NCI-H774 (cell line): ENCODE results near the gene KCNJ15.
"Not testable (repeated sequence)": the region's sequence is repeated elsewhere in the genome, so short reads cannot be mapped to it uniquely, and the experiment has no call there.

ENCODE experiments used
- DNase-seq: peaks from one replicate; lab custom pipeline; 2025; lab: John Stamatoyannopoulos, UW

The KCNJ15 gene

DNA sequence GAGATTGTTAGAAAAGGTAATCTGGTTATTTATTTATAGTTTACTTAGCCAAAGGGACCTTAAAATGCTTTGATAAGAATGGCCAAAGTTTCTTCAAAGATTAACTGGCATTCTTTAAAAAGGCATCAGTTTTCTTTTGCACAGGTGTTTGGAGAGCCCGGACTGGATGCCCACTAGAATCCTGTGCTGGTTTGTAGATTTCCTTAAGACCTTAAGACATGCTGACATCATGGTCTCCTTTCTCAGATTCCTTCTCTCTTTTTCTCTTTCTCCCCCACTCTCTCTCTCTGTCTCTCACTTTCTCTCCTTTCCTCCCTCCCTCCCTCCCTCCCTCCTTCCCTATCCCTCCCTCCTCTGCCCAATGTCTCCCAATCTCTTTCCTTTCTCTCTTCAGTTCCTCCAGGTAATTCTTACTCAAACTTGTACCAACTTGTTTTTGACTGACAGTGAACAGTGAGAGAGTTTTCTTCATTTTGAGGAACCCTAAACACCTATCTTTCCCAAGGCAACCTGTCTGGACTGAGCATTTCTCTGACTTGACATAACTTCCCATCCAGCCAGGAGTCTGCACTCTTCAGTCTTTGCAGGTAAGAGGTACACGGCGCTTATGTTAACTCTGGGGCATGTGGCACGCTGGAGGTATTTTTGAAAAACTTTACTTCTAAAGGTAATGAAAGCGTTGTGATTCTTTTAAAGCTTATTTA is at the start of gene KCNJ15:
TSS of gene KCNJ15 (plus strand) at position 393 of the 704 bp plus-strand sequence. CDS start 42,271 bp downstream, outside the sequence.
- no peak for DNase-seq

- peak; percentile 14 for DNase-seq
These were observed 48.7 kb upstream of the KCNJ15 start for GRCh38 chr21:38208118-38208517.

GRCh38 chr21:38211321-38211720 is 45.5 kb upstream of the KCNJ15 start:
- no peak for DNase-seq

GRCh38 chr21:38212706-38213105 is 44.1 kb upstream of the KCNJ15 start:
- no peak for DNase-seq

GRCh38 chr21:38219049-38219628 is 37.7 kb upstream of the KCNJ15 start:
- peak; percentile 72 for DNase-seq

GRCh38 chr21:38220270-38220737 is 36.5 kb upstream of the KCNJ15 start:
- DNase-seq, result no peak

DNA sequence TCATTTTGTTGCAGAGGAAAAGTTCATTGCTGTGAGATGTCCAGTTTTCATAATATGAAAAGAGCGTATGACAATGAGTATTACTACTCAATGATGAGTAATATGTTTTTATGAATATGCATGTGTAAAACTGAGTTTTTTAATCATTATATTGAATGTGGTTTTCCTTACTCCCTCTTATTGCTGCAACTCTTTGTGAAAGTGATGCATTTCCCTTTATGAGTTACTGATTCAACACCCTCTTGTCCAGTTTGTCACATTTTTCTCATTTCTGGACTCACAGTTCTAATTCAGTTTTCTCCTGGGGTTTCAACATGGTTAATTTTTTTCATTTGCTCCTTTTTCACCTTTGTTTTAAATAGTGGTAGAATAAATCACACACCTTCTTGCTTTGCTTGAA is 35.2 kb upstream of the KCNJ15 start:
- DNase-seq, result no peak

- peak; percentile 6 for DNase-seq
These were observed 32.8 kb upstream of the KCNJ15 start for GRCh38 chr21:38223893-38224540.

- DNase-seq, result no peak
These were observed 29.4 kb upstream of the KCNJ15 start for GRCh38 chr21:38227401-38227800.

GRCh38 chr21:38228115-38228514 is 28.7 kb upstream of the KCNJ15 start:
- DNase-seq, result no peak

GRCh38 chr21:38228537-38228936 is 28.3 kb upstream of the KCNJ15 start:
- DNase-seq, result no peak

DNA sequence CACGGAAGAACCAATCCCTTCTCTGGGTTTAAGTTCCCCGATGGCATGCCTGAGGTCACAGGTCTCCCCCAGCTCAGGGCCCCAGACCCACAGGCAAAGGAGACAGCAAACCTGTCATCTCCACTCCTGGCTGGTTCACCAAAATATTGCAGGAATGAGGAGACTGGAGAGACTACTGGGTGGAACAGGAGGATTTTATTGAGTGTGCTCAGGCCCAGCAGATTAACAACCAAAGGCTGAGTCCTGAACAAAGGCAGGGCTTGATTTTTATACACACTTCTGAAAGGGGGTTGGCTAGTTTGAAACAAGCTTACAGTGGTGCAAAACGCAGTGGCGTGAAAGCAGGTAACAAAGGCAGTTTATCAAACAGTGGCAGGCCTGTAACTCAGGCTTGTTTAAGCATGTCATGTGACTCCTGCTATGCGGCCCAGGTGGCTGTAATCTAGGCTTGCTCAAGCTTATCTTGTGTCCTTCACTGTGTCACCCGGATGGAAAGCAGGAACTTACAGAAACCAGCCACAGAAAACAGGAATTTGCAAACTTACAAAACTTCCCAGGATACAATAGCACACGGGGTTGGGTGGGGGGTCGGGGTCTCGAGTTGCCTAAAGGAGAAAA is 27.4 kb upstream of the KCNJ15 start:
- DNase-seq, result no peak

GRCh38 chr21:38234395-38235142 is 22.2 kb upstream of the KCNJ15 start:
- DNase-seq, result no peak

- DNase-seq, result not testable (repeated sequence)
These were observed 21.5 kb upstream of the KCNJ15 start for GRCh38 chr21:38235251-38235650.

- no peak for DNase-seq
These were observed 20.6 kb upstream of the KCNJ15 start for GRCh38 chr21:38236232-38236631.

GRCh38 chr21:38239672-38240071 is 17.1 kb upstream of the KCNJ15 start:
- no peak for DNase-seq

DNA sequence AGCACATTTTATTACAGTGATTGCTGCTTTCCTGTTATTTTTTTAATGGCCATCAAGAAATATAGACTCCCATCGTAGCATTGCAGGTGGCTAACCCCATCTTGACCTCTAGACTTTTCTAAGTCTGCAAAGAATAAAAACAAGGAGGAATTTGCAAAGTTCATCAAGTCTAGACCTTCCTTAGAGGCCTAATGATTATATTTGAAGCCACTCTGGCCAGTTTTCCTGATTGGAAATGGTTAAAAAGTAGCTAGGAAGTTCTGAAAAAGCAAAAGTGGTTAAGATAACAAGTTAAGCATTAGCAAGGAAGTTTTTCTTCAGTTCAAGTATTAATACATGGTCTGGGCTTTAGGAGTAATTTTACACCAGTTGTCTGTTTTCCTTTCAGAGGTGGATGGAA is 16.7 kb upstream of the KCNJ15 start:
- DNase-seq, result no peak

DNA sequence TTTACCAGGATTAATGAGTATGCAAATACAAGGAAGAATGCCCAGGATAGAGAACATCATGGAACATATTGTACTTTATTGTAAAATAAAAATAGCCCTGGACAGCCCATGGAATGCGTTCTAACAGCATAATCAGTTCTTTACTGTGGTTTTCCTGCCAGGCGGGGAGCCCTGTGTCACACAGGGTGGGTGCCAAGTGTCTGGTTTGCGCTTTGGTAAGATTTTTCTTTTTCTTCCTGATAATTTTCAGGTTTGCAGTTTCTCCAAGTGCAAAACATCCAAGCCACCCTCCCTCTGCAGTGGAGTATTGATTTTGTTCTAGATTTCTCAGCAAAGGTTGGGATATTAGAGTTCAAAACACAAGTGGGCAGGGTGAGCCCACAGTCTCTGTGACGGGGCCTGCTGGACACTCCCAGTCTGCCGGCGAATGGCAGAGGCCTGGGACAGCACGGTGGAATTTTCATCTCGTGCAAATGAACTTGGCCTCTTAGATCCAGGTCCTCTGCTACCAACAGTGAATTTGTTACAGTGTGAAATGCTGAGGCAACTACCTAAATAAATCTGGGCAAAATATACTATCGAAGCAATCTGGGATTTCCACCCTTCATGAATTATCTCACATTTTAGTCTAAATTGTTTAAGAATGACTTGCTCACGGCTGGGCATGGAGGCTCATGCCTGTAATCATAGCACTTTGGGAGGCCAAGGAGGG is 15.6 kb upstream of the KCNJ15 start:
- DNase-seq, result no peak

GRCh38 chr21:38242061-38242460 is 14.7 kb upstream of the KCNJ15 start:
- no peak for DNase-seq

DNA sequence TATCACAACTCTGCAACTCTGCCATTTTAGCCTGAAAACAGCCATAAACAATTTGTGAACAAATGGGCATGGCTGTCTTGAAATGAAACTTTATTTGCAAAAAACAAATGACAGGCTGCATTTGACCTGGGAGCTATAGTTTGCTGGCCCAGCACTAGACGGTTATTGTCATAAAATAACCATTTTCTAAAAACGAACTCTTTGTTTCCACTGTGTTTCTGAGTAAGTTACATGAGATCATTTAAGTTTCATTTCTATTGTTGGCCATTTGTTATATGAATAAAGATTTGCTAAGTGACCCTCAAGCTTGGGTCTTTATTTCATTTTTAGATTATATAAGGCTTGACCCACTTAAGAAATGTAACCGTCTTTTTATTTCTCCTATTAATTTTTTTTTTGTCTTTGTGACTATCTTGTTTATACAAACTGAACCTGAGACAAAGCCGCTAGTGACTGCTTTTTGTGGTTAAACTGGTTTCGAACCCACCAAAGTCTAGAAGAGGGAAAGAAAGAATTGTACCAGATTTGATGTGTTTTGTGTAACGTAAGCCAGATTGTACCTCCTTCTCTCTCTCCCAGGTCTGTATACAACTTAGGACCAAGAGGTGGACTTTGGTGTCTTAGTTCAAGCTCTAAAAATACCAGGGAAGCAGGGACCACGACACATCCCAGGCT is 12.9 kb upstream of the KCNJ15 start:
- no peak for DNase-seq

GRCh38 chr21:38244407-38244787 is 12.4 kb upstream of the KCNJ15 start:
- no peak for DNase-seq
